Ishikawa (cell line): ENCODE results near the gene BMPR1B.

Source experiments
- CEBPB ChIP-seq: IDR thresholded peaks from 2 replicates; pipeline ENCODE4 v1.6.1; 2012
- CREB1 ChIP-seq: IDR thresholded peaks from 2 replicates; pipeline ENCODE4 v1.6.1; 2012; ENCODE audit warnings: low read depth
- EGR1 ChIP-seq: IDR thresholded peaks from 2 replicates; pipeline ENCODE4 v1.6.1; 2012
- EP300 ChIP-seq: IDR thresholded peaks from 2 replicates; pipeline ENCODE4 v1.6.1; 2012; ENCODE audit warnings: borderline replicate concordance
- FOXM1 ChIP-seq: IDR thresholded peaks from 2 replicates; pipeline ENCODE4 v1.6.1; 2012; ENCODE audit warnings: low read depth, borderline replicate concordance
- NFIC ChIP-seq: IDR thresholded peaks from 2 replicates; pipeline ENCODE4 v1.6.1; 2012
- RAD21 ChIP-seq: IDR thresholded peaks from 2 replicates; pipeline ENCODE4 v1.6.1; 2012; ENCODE audit warnings: low read depth
- REST ChIP-seq: IDR thresholded peaks from 2 replicates; pipeline ENCODE4 v1.6.1; 2012; ENCODE audit warnings: low read depth, mild to moderate bottlenecking
- TAF1 ChIP-seq: IDR thresholded peaks from 2 replicates; pipeline ENCODE4 v1.6.1; 2012; ENCODE audit warnings: low read depth, mild to moderate bottlenecking
- TCF12 ChIP-seq: IDR thresholded peaks from 2 replicates; pipeline ENCODE4 v1.6.1; 2012; ENCODE audit warnings: low read depth
- TEAD4 ChIP-seq: IDR thresholded peaks from 2 replicates; pipeline ENCODE4 v1.6.1; 2012
- USF1 ChIP-seq: IDR thresholded peaks from 2 replicates; pipeline ENCODE4 v1.6.1; 2012
- YY1 ChIP-seq: IDR thresholded peaks from 2 replicates; pipeline ENCODE4 v1.6.1; 2012; ENCODE audit warnings: low read depth
- ZBTB7A ChIP-seq: IDR thresholded peaks from 2 replicates; pipeline ENCODE4 v1.6.1; 2012; ENCODE audit warnings: low read depth
- TF ChIP-seq, protein P1 (sequence below): IDR thresholded peaks from 2 replicates; pipeline ENCODE4 v1.6.1; 2012

BMPR1B gene

DNA sequence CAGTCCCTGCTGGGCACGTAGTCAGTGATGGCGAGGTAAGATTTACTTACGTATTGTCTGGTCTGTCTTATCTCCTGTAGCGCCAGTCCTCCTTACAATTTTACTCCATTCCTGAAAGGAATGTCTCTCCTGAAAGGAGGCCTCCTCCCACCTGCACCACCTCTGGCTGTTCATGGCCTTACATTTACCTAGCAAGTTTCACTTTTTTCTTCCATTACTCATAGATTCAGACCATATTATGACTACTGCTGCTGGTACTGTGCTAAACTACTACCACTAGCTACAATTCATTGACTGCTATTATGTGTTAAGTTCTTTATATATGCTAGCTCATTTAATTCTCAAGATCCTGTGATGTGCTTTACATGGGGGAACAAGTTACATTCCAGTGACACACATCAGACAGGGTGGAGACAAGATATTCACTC, 189.9 kb downstream of the BMPR1B start:
- no peak for TF ChIP-seq USF1
- TF ChIP-seq RAD21: no peak

DNA sequence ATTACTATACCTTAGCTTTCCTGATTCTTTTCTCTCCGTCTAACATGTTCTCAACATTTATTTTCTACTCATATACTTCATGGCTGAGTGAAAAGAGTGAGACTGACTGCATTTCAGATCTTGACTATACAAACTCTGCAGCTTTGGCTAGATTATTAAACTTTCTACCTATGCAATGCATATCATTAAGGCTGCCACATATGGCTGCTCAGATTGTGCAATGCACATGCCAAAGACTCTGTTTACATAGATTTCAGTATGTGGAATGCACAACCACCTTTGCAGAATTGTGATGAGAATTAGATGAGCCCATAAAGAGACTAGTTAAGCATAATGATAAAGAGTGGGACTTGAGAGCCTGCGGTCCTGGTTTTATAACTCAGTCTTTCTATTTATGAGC, 196.5 kb downstream of the BMPR1B start:
- TF ChIP-seq YY1 (no peak), CEBPB (peak; percentile 55; the same call in 1 of the 2 replicates)

DNA sequence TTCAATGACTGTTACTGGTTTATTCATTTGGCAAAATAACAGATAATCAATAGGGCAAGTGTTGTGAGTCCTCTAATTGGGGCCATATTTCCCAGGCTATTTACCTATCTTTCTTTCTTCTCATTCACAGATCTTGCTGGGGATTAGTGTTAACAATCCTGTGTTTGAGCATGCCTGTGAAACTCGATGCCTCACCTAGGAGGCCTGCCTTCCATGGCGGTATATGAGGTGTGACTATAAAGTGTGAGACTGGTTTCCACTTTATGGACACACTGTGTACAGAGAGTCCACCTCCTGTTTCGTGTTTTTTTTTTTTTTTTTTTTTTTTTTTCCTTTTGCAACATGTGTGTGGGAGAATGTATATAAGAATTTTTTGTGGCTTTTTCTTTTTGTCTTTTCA, 199.3 kb downstream of the BMPR1B start:
- TF ChIP-seq, protein P1, sequence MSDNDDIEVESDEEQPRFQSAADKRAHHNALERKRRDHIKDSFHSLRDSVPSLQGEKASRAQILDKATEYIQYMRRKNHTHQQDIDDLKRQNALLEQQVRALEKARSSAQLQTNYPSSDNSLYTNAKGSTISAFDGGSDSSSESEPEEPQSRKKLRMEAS: peak; percentile 46
- TF ChIP-seq CEBPB: no peak

DNA sequence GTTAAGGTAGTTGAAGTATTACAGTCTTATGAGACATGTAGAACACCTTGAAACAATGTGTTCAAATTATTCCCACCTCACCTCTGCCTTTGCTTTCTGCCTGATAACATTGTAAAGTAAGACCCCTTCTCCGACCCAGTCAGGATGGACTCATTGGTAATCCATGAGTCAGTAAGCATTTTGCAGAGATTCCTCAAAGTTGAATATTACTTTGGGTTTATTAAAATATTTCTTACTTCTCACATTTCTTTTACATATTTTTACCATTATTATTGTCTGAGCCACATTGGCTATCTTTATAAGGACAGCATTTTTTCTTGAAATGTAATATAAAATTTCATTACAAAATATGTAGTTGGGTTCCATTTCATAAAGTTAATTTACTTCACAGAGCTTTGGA, 201.6 kb downstream of the BMPR1B start:
- TF ChIP-seq CREB1 (no peak), YY1 (no peak), TEAD4 (no peak), TCF12 (no peak), TAF1 (no peak), NFIC (no peak), ZBTB7A (no peak), USF1 (no peak), FOXM1 (no peak)

DNA sequence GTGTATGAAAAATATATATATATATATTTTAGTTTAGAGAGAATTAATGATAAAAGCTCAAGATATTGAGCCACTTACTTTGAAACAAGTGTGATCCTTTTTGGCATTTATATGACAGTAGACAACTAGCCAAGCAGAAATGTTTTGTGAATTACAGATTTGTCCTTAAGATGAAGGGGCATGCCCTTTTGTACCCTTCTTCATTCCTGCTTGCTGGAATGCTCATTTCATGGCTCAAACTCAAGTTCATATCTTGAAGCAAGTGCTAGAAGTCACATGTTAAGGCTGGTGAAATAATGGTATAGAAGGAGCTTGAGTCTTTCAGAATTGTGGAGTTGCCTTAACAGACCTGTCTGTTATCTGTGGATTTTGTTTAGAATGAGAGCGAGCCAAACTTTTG, 203.0 kb downstream of the BMPR1B start:
- TF ChIP-seq CREB1: no peak
- TF ChIP-seq TCF12: no peak
- TF ChIP-seq TAF1: no peak
- TF ChIP-seq TEAD4: no peak
- TF ChIP-seq YY1: no peak
- TF ChIP-seq, protein P1: no peak
- no peak for TF ChIP-seq ZBTB7A
- TF ChIP-seq RAD21: no peak
- TF ChIP-seq USF1: no peak

- TF ChIP-seq USF1: no peak
- TF ChIP-seq ZBTB7A: no peak
- no peak for TF ChIP-seq TAF1
- no peak for TF ChIP-seq EP300
- no peak for TF ChIP-seq CREB1
- TF ChIP-seq NFIC: no peak
- no peak for TF ChIP-seq RAD21
- no peak for TF ChIP-seq CEBPB
- TF ChIP-seq REST: no peak
- TF ChIP-seq, protein P1: no peak
- TF ChIP-seq TCF12: no peak
- TF ChIP-seq FOXM1: no peak
- TF ChIP-seq EGR1: no peak
- TF ChIP-seq TEAD4: no peak
These were observed 203.7 kb downstream of the BMPR1B start for GRCh38 chr4:94961420-94961819.

DNA sequence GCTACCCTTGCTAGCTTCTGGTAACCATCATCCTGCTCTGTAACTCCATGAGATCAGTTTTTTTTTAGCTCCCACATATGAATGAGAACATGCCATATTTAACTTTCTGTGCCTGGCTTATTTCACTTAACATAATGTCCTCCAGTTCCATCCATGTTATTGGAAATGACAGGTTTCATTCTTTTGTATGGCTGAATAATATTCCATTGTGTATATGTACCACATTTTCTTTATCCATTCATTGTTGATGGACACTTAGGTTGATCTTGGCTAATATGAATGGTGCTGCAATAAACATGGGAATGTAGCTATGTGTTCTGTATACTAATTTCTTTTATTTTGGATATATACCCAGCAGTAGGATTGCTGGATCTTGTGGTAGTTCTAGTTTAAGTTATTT, 204.7 kb downstream of the BMPR1B start:
- TF ChIP-seq EP300: no peak
- no peak for TF ChIP-seq EGR1
- TF ChIP-seq CEBPB: no peak
- no peak for TF ChIP-seq RAD21
- TF ChIP-seq ZBTB7A: no peak
- no peak for TF ChIP-seq CREB1
- no peak for TF ChIP-seq USF1
- TF ChIP-seq FOXM1: no peak
- no peak for TF ChIP-seq YY1
- TF ChIP-seq TEAD4: no peak
- no peak for TF ChIP-seq NFIC
- TF ChIP-seq TAF1: no peak
- TF ChIP-seq TCF12: no peak
